Keratinocyte (primary cell): ENCODE measurements around the gene PCDH8. TPM values are rescaled to one million over a fixed set of nuclear protein-coding genes. Genes with fewer than 3 reads are reported as not detected.

Source experiments
- DNase-seq: peaks from one replicate; pipeline ENCODE4 v3.0.0-alpha.2; 2011; ENCODE audit warnings: low read depth, missing footprints, low spot score
- FAIRE-seq: peaks from 2 replicates; lab custom pipeline; 2011; peaks lifted over from hg19 to GRCh38; lab: Jason Lieb, UNC
- H2AFZ ChIP-seq: 2 replicates; pipeline ENCODE4 v1.6.0; 2012; ENCODE audit warnings: low read length, control low read depth, inconsistent platforms; ENCODE audit not compliant: control insufficient read depth
- H3K27ac ChIP-seq: 2 replicates; pipeline ENCODE4 v1.5.1; 2011; ENCODE audit warnings: low read length; ENCODE audit not compliant: control insufficient read depth, insufficient read depth
- H3K27me3 ChIP-seq: 3 replicates; pipeline ENCODE4 v1.6.0; 2011; ENCODE audit warnings: low read length; ENCODE audit not compliant: control insufficient read depth, insufficient read depth; ENCODE audit errors: extremely low read depth
- H3K36me3 ChIP-seq, 2 experiments: 2 replicates in 1 of 2; 3 replicates in 1 of 2; pipeline ENCODE4 v1.5.1; 2011; ENCODE audit warnings: low read length in 2 of 2, mild to moderate bottlenecking in 1 of 2; ENCODE audit not compliant: control insufficient read depth in 2 of 2, insufficient read depth in 2 of 2; ENCODE audit errors: extremely low read depth in 1 of 2
- H3K4me1 ChIP-seq: 3 replicates; pipeline ENCODE4 v1.5.1; 2011; ENCODE audit warnings: low read length; ENCODE audit not compliant: control insufficient read depth, insufficient read depth; ENCODE audit errors: extremely low read depth
- H3K4me2 ChIP-seq: 3 replicates; pipeline ENCODE4 v1.6.0; 2011; ENCODE audit warnings: low read depth, low read length; ENCODE audit not compliant: control insufficient read depth, insufficient read depth; ENCODE audit errors: extremely low read depth
- H3K4me3 ChIP-seq, 3 experiments: fragments of 200-600 bp in 1 of 3; sonication (generic) in 1 of 3; 2 replicates in 2 of 3; 3 replicates in 1 of 3; pipeline ENCODE4 v1.5.1; 2011 to 2016; ENCODE audit warnings: low read length in 3 of 3, mild to moderate bottlenecking in 3 of 3, control low read depth in 2 of 3, inconsistent platforms in 1 of 3, low read depth in 1 of 3, mixed read lengths in 1 of 3, mixed run types in 1 of 3, moderate library complexity in 1 of 3; ENCODE audit not compliant: control insufficient read depth in 2 of 3, insufficient read depth in 2 of 3; ENCODE audit errors: extremely low read depth in 1 of 3
- H3K79me2 ChIP-seq: 2 replicates; pipeline ENCODE4 v1.6.0; 2012; ENCODE audit warnings: low read length; ENCODE audit not compliant: control insufficient read depth, insufficient read depth
- H3K9ac ChIP-seq: 3 replicates; pipeline ENCODE4 v1.6.0; 2011; ENCODE audit warnings: low read length; ENCODE audit not compliant: control insufficient read depth, insufficient read depth; ENCODE audit errors: extremely low read depth
- H3K9me1 ChIP-seq: 3 replicates; pipeline ENCODE4 v1.6.0; 2011; ENCODE audit warnings: low read length; ENCODE audit not compliant: control insufficient read depth, insufficient read depth; ENCODE audit errors: extremely low read depth
- H3K9me3 ChIP-seq: 2 replicates; pipeline ENCODE4 v1.5.1; 2012; ENCODE audit warnings: low read depth, low read length; ENCODE audit not compliant: control insufficient read depth
- H4K20me1 ChIP-seq: 3 replicates; pipeline ENCODE4 v1.6.0; 2011; ENCODE audit warnings: low read length; ENCODE audit not compliant: control insufficient read depth, insufficient read depth; ENCODE audit errors: extremely low read depth
- CTCF ChIP-seq, 3 experiments: IDR thresholded peaks in 1 of 3; conservative IDR thresholded peaks in 1 of 3; optimal IDR thresholded peaks in 1 of 3; 2 replicates in 2 of 3; 3 replicates in 1 of 3; pipeline versions ENCODE3 to v1.5.1; 2011; ENCODE audit warnings: low read length in 3 of 3, mild to moderate bottlenecking in 3 of 3, moderate library complexity in 2 of 3, control low read depth in 1 of 3, inconsistent platforms in 1 of 3; ENCODE audit not compliant: insufficient read depth in 2 of 3; ENCODE audit errors: extremely low read depth in 1 of 3
- EZH2 ChIP-seq: IDR thresholded peaks from one replicate; pipeline ENCODE4 v1.6.1; 2012; ENCODE audit warnings: inconsistent platforms, mild to moderate bottlenecking, low read length, moderate library complexity
- dilution Hi-C: fragments of 300-500 bp; cut with MboI; formaldehyde crosslinking; loops from one replicate; pipeline ENCODE4 v1.7.0; 2020; ENCODE audit warnings: low sequenced_read_pairs; ENCODE audit not compliant: extremely low pct_ligation_motif_present
- polyA plus RNA-seq, 5 experiments: library from polyadenylated mRNA; depleted of rRNA in 3 of 5; stranded (reverse) in 3 of 5; stranded (forward) in 1 of 5; unstranded in 1 of 5; fragments of >200 nt; gene quantifications; 1 replicate in 1 of 5; 2 replicates in 3 of 5; 3 replicates in 1 of 5; pipeline versions ENCODE4 v1.2.1 to v1.2.3, GENCODE V29; 2011 to 2012; ENCODE audit warnings: missing spikeins in 2 of 5, low read depth in 1 of 5, low replicate concordance in 1 of 5

The PCDH8 gene
- polyA plus RNA-seq, 1 donor (not counting 4 experiments of a cell fraction or from before 2014, with no cell fraction given) = not detected

DNA sequence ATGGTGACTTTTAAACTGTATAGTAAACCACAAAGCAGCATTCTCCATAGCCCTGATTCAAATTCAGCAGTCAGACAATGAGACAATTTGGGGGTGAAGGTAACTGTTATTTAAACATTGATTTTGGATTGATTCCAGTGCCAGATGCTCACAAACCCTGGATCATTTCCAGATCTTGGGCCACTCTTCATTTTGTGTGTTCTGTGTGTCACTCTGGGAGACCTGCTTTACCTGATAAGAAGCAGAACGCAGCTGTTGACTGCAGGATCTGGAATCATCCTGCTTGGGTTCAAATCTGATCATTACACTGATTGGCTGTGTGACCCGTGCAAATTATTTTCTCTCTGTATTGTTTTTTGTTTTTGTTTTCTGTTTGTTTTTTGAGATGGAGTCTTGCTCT, 4.0 kb upstream of the PCDH8 start:
- Histone ChIP-seq H3K27me3 (peaks cover 66% of the 10 kb centered on the region), H3K9me1 (no peaks in the 10 kb centered on the region), H2AFZ (no peak overlapping the region), H3K4me2 (no peak overlapping the region), H3K9ac (no peak overlapping the region), H3K4me1 (peaks cover 7% of the 10 kb centered on the region), H3K4me3 (no peak overlapping the region), H3K27ac (no peak overlapping the region), H3K79me2 (no peaks in the 10 kb centered on the region), H3K9me3 (peaks cover 7% of the 10 kb centered on the region), H4K20me1 (no peaks in the 10 kb centered on the region), H3K36me3 (no peaks in the 10 kb centered on the region)
- DNase-seq = no peak
- dilution Hi-C loops = no loop called here
- FAIRE-seq = no peak
- TF ChIP-seq EZH2 (no peak), CTCF (optimal IDR thresholded peaks at IDR 0.05 in 1 of 3, IDR thresholded peaks at IDR 0.05 in 1 of 3, conservative IDR thresholded peaks at IDR 0.05 in 1 of 3; ENCODE audit: extremely low read depth in 1 of 3, insufficient read depth in 2 of 3, low read length in 3 of 3) (no peak)

- Histone ChIP-seq H4K20me1 (no peaks in the 10 kb centered on the region), H3K9me1 (no peaks in the 10 kb centered on the region), H3K9ac (peak overlapping the region; percentile 15), H3K4me2 (peak overlapping the region; percentile 92), H3K9me3 (peaks cover 11% of the 10 kb centered on the region), H3K27me3 (peaks cover 77% of the 10 kb centered on the region), H2AFZ (peak overlapping the region; percentile 83), H3K36me3 (no peaks in the 10 kb centered on the region), H3K27ac (no peak overlapping the region), H3K79me2 (no peaks in the 10 kb centered on the region), H3K4me3 (peak overlapping the region; percentile 51 to 77 (median 74)), H3K4me1 (peaks cover 7% of the 10 kb centered on the region)
- TF ChIP-seq EZH2 (peak; percentile 58), CTCF (optimal IDR thresholded peaks at IDR 0.05 in 1 of 3, IDR thresholded peaks at IDR 0.05 in 1 of 3, conservative IDR thresholded peaks at IDR 0.05 in 1 of 3; ENCODE audit: extremely low read depth in 1 of 3, insufficient read depth in 2 of 3, low read length in 3 of 3) (peak in 1 of 3 experiments; percentile 14)
- dilution Hi-C loops = no loop called here
- FAIRE-seq (no peak), DNase-seq (no peak)
Observed at GRCh38 chr13:52851137-52851962, 2.9 kb upstream of the PCDH8 start.
